ENCODE results near the gene TMEM91.

DNA sequence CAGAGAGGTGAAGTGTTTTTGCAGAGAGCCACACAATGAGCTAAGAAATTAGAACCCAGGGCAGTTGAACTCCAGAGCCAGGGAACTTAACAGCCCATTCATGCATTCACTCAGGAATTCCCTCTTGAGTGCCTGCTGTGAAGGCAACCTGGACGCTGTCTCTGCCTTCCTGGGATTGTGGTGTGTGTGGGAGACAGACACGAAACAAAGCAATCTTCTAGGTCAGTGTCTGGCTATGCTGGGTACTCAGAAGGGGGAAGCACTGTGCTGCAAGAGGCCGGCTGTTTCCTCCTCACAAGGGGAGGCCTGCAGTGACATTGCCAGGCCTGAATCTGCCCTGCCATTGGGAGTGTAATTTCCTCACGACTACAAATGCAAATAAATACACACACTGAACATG lies 30.9 kb downstream of the TMEM91 start:
- no peak for TF ChIP-seq TAF7 (optimal IDR thresholded peaks at IDR 0.05; ENCODE audit: borderline replicate concordance, low read depth, low read length)
- TF ChIP-seq USF2 (IDR thresholded peaks at IDR 0.05; ENCODE audit: low read length), result no peak
- TF ChIP-seq EZH2 (IDR thresholded peaks at IDR 0.05; ENCODE audit: low read depth, low read length, severe bottlenecking), result no peak
- no peak for TF ChIP-seq POLR2A (IDR thresholded peaks at IDR 0.05; ENCODE audit: control extremely low read depth in 1 of 2, low read depth in 2 of 2, low read length in 2 of 2)
- TF ChIP-seq, protein P1, sequence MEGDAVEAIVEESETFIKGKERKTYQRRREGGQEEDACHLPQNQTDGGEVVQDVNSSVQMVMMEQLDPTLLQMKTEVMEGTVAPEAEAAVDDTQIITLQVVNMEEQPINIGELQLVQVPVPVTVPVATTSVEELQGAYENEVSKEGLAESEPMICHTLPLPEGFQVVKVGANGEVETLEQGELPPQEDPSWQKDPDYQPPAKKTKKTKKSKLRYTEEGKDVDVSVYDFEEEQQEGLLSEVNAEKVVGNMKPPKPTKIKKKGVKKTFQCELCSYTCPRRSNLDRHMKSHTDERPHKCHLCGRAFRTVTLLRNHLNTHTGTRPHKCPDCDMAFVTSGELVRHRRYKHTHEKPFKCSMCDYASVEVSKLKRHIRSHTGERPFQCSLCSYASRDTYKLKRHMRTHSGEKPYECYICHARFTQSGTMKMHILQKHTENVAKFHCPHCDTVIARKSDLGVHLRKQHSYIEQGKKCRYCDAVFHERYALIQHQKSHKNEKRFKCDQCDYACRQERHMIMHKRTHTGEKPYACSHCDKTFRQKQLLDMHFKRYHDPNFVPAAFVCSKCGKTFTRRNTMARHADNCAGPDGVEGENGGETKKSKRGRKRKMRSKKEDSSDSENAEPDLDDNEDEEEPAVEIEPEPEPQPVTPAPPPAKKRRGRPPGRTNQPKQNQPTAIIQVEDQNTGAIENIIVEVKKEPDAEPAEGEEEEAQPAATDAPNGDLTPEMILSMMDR (IDR thresholded peaks at IDR 0.05; ENCODE audit: control extremely low read depth in 1 of 3, insufficient read depth in 1 of 3, low read depth in 1 of 3, low read length in 3 of 3), result no peak
- TF ChIP-seq CREB1 (IDR thresholded peaks at IDR 0.05), result no peak
- no peak for TF ChIP-seq SRF (IDR thresholded peaks at IDR 0.05; ENCODE audit: low read depth, low read length)
- TF ChIP-seq SIN3A (conservative IDR thresholded peaks at IDR 0.05 in 1 of 2, IDR thresholded peaks at IDR 0.05 in 1 of 2; ENCODE audit: low read depth in 1 of 2, low read length in 2 of 2), result no peak
- TF ChIP-seq EP300 (IDR thresholded peaks at IDR 0.05; ENCODE audit: borderline replicate concordance in 1 of 2, low read depth in 2 of 2, low read length in 2 of 2), result no peak

All from H1 (cell line).